Stimulated activated CD8-positive, alpha-beta memory T cell treated with anti-CD3 and anti-CD28 coated beads, Interleukin-4, amount 100 ng/mL, for 48 hours (primary cell): ENCODE measurements around the gene SP4.
"Not testable (repeated sequence)": the region's sequence is repeated elsewhere in the genome, so short reads cannot be mapped to it uniquely, and the experiment has no call there.

ENCODE experiments used
- DNase-seq: peaks from one replicate; pipeline ENCODE4 v3.0.0-alpha.2; 2020

Gene SP4

DNA sequence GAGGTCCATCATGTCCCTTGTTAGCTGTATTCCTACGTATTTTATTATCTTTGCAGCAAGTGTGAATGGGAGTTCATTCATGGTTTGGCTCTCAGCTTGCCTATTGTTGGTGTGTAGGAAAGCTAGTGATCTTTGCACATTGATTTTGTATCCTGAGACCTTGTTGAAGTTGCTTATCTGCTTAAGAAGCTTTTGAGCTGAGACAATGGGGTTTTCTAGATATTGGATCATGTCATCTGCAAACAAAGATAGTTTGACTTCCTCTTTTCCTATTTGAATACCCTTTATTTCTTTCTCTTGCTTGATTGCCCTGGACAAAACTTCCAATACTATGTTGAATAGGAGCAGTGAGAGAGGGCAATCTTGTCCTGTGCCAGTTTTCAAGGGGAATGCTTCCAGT lies 104.6 kb downstream of the SP4 start:
- not testable (repeated sequence) for DNase-seq

DNA sequence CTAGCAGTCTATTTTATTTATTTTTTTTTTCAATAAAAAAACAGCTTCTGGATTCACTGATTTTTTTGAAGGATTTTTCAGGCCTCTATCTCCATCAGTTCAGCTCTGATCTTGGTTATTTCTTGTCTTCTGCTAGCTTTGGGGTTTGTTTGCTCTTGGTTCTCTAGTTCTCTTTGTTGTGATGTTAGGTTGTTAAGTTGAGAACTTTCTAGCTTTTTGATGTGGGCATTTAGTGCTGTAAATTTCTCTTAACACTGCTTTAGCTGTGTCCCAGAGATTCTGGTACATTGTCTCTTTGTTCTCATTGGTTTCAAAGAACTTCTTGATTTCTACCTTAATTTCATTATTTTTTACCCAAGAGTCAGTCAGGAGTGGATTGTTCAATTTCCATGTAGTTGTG lies 105.8 kb downstream of the SP4 start:
- DNase-seq, result not testable (repeated sequence)

DNA sequence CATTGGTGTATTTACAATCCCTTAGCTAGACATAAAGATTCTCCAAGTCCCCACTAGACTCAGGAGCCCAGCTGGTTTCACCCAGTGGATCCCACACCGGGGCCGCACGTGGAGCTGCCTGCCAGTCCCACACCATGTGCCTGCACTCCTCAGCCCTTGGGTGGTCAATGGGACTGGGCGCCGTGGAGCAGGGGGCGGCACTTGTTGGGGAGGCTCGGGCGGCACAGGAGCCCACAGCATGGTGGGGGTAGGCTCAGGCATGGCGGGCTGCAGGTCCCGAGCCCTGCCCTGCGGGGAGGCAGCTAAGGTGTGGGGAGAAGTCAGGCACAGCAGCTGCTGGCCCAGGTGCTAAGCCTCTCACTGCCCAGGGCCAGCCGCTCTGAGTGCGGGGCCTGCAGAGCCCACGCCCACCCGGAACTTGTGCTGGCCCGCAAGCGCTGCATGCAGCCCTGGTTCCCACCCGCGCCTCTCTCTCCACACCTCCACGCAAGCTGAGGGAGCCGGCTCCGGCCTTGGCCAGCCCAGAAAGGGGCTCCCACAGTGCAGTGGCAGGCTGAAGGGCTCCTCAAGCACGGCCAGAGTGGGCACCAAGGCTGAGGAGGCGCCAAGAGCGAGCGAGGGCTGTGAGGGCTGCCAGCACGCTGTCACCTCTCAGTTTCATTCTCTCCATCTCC lies 108.7 kb downstream of the SP4 start:
- not testable (repeated sequence) for DNase-seq

GRCh38 chr7:21538936-21539495 lies 111.1 kb downstream of the SP4 start:
- DNase-seq, result no peak

GRCh38 chr7:21542891-21543527 lies 115.1 kb downstream of the SP4 start, which contains the start of gene DNAH11:
Gene DNAH11 (plus strand): TSS chr7:21543039. CDS start chr7:21543246, 207 bp downstream.
- DNase-seq, result peak; percentile 49

GRCh38 chr7:21543528-21544302 lies 115.8 kb downstream of the SP4 start:
- peak; percentile 26 for DNase-seq

GRCh38 chr7:21544303-21544656 lies 116.4 kb downstream of the SP4 start:
- no peak for DNase-seq

GRCh38 chr7:21544715-21545114 lies 116.8 kb downstream of the SP4 start:
- DNase-seq, result no peak

DNA sequence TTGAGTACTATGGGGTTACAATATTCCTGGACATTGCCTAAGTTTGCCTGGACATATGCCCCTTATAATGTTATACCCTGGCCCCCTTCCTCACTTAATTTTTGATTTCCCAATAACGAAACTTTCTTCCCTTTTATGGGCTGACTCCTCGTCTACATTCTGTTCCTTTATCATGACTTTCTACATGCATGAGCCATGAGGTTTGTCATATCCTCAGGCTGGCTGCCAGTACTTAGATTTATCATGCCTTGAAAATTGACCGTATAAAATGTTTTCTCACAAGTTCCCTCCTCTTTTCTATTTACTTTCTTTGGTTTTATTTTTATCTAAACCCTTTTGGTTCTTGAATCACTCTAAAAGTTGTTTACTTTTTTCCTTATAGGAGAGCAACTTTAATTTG lies 119.6 kb downstream of the SP4 start:
- DNase-seq, result no peak

- no peak for DNase-seq
Measured at GRCh38 chr7:21548491-21548890, 120.6 kb downstream of the SP4 start.

DNA sequence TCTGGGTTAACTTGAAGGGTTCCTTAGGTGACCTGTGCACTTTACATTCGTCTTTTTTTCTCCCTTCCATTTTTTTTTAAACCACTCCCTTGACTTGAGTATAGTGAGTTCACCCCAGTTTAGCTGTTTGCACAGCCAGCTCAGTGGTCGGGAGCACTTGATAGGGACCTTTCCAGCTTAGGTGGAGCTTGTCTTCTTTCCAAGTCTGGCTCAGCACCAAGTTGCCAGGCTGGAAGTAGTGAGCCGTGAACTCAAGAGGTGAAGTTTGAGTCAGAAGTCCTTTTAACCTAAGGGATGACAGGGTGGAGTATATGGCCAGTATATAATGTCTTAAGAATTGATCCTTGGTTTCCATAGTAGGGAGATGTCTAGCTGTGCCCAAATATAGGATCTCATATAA lies 122.2 kb downstream of the SP4 start:
- DNase-seq, result no peak

- no peak for DNase-seq
Measured at GRCh38 chr7:21550821-21551531, 123.1 kb downstream of the SP4 start.

GRCh38 chr7:21562385-21562784 lies 134.5 kb downstream of the SP4 start:
- DNase-seq, result no peak
